Measurements from ENCODE around the gene KRTAP10-5.

Gene KRTAP10-5

GRCh38 chr21:44589094-44589493, 8.7 kb upstream of the KRTAP10-5 start:
- Histone ChIP-seq H3K27me3 (ENCODE audit: insufficient read depth, low read length) (no peaks in the 10 kb centered on the region), H3K9me3 (ENCODE audit: insufficient read depth, low read depth, low read length) (no peaks in the 10 kb centered on the region), H3K4me3 (ENCODE audit: low read length) (no peak overlapping the region), H3K4me1 (ENCODE audit: insufficient read depth, low read length) (peaks cover 6% of the 10 kb centered on the region), H3K9ac (ENCODE audit: low read depth, low read length) (no peak overlapping the region), H3K36me3 (ENCODE audit: insufficient read depth, low read length) (no peaks in the 10 kb centered on the region), H3K27ac (ENCODE audit: low read depth, low read length) (no peak overlapping the region)
- WGBS = 95% methylated on average over 2 of the region's 2 CpGs

DNA sequence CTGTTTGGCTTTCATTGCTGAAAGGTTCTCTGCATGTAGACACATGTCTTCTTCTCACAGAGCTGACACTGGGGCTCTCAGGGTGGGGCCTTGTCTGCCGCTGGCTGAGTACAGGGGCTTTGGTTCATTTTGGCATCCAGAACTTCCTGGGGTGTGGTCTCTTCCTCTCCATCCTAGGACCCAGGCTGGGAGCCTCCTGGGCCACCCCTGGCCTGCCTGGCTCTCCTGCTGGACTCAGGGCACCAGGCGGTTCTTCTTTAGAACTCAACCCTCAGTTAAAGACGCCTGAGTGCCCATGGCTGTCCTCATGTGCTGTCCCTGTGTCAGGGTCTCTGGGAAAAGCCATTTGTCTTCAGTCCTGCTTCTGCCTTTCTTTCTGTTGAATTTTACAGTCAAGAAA, 5.5 kb upstream of the KRTAP10-5 start:
- peaks cover 5% of the 10 kb centered on the region; the same call in 1 of the 2 replicates for H3K4me1 ChIP-seq (ENCODE audit: insufficient read depth, low read length)
- no peak overlapping the region for H3K27ac ChIP-seq (ENCODE audit: low read depth, low read length)
- no peaks in the 10 kb centered on the region for H3K36me3 ChIP-seq (ENCODE audit: insufficient read depth, low read length)
- H3K9ac ChIP-seq (ENCODE audit: low read depth, low read length) = no peak overlapping the region
- H3K4me3 ChIP-seq (ENCODE audit: low read length) = no peak overlapping the region
- no peaks in the 10 kb centered on the region for H3K27me3 ChIP-seq (ENCODE audit: insufficient read depth, low read length)
- WGBS = 90% methylated on average over 3 of the region's 3 CpGs
- peaks cover 7% of the 10 kb centered on the region; the same call in 1 of the 2 replicates for H3K9me3 ChIP-seq (ENCODE audit: insufficient read depth, low read depth, low read length)

- Histone ChIP-seq H3K9me3 (ENCODE audit: insufficient read depth, low read depth, low read length) (peaks cover 7% of the 10 kb centered on the region; the same call in 1 of the 2 replicates), H3K36me3 (ENCODE audit: insufficient read depth, low read length) (no peaks in the 10 kb centered on the region), H3K27me3 (ENCODE audit: insufficient read depth, low read length) (no peaks in the 10 kb centered on the region), H3K27ac (ENCODE audit: low read depth, low read length) (no peak overlapping the region), H3K9ac (ENCODE audit: low read depth, low read length) (no peak overlapping the region), H3K4me3 (ENCODE audit: low read length) (no peak overlapping the region), H3K4me1 (ENCODE audit: insufficient read depth, low read length) (peaks cover 5% of the 10 kb centered on the region; the same call in 1 of the 2 replicates)
- WGBS = 96% methylated on average over 5 of the region's 6 CpGs
These were observed 3.4 kb upstream of the KRTAP10-5 start for GRCh38 chr21:44583800-44584147.

DNA sequence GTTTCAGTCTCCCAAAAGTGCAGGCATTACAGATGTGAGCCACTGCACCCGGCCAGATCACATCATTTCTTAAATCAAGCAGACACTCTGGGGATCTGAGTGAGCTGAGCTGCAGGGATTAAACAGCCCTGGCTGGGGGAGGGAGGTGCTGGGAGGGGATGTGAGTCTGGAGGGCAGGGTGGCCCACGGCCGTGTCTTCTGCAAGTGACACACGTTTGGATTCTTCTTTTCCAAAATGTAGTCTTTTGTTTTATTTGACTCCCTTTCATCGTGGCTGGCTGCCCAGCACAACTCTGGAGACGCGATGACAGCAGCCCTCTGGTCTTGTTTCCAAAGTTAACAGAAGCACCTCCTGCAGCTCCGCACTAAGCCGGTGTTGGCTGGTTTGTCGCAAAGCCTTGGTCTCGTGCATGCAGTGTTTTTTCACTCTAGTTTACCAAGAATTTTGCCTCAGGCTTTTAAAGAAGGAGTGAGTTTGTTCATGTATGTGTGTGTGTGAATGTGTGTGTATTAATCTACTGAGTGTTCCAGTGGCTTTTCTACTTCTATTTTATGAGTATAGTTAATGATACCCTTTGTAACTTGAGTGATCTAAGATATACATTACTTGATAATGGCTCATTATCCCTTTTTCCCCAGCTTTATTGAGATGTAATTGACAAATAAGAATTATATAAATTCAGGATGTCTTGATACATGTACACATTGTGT, 2.8 kb upstream of the KRTAP10-5 start:
- peaks cover 7% of the 10 kb centered on the region; the same call in 1 of the 2 replicates for H3K9me3 ChIP-seq (ENCODE audit: insufficient read depth, low read depth, low read length)
- H3K27ac ChIP-seq (ENCODE audit: low read depth, low read length) = no peak overlapping the region
- H3K27me3 ChIP-seq (ENCODE audit: insufficient read depth, low read length) = no peaks in the 10 kb centered on the region
- H3K9ac ChIP-seq (ENCODE audit: low read depth, low read length) = no peak overlapping the region
- H3K36me3 ChIP-seq (ENCODE audit: insufficient read depth, low read length) = no peaks in the 10 kb centered on the region
- 65% methylated on average over 11 of the region's 11 CpGs for WGBS
- peaks cover 5% of the 10 kb centered on the region; the same call in 1 of the 2 replicates for H3K4me1 ChIP-seq (ENCODE audit: insufficient read depth, low read length)
- no peak overlapping the region for H3K4me3 ChIP-seq (ENCODE audit: low read length)

- no peaks in the 10 kb centered on the region for H3K36me3 ChIP-seq (ENCODE audit: insufficient read depth, low read length)
- no peak overlapping the region for H3K27ac ChIP-seq (ENCODE audit: low read depth, low read length)
- peaks cover 11% of the 10 kb centered on the region; the same call in 1 of the 2 replicates for H3K9me3 ChIP-seq (ENCODE audit: insufficient read depth, low read depth, low read length)
- H3K4me1 ChIP-seq (ENCODE audit: insufficient read depth, low read length) = peaks cover 5% of the 10 kb centered on the region; the same call in 1 of the 2 replicates
- no peak overlapping the region for H3K4me3 ChIP-seq (ENCODE audit: low read length)
- 88% methylated on average over 15 of the region's 15 CpGs for WGBS
- no peaks in the 10 kb centered on the region for H3K27me3 ChIP-seq (ENCODE audit: insufficient read depth, low read length)
- no peak overlapping the region for H3K9ac ChIP-seq (ENCODE audit: low read depth, low read length)
These were observed 1.7 kb upstream of the KRTAP10-5 start for GRCh38 chr21:44582055-44582454.

- Histone ChIP-seq H3K9me3 (ENCODE audit: insufficient read depth, low read depth, low read length) (peaks cover 11% of the 10 kb centered on the region; the same call in 1 of the 2 replicates), H3K27ac (ENCODE audit: low read depth, low read length) (no peak overlapping the region), H3K4me1 (ENCODE audit: insufficient read depth, low read length) (peaks cover 5% of the 10 kb centered on the region; the same call in 1 of the 2 replicates), H3K27me3 (ENCODE audit: insufficient read depth, low read length) (no peaks in the 10 kb centered on the region), H3K9ac (ENCODE audit: low read depth, low read length) (no peak overlapping the region), H3K4me3 (ENCODE audit: low read length) (no peak overlapping the region), H3K36me3 (ENCODE audit: insufficient read depth, low read length) (no peaks in the 10 kb centered on the region)
- 100% methylated on average over 2 of the region's 3 CpGs for WGBS
These were observed 754 bp upstream of the KRTAP10-5 start for GRCh38 chr21:44581158-44581557.

- Histone ChIP-seq H3K27me3 (ENCODE audit: insufficient read depth, low read length) (no peaks in the 10 kb centered on the region), H3K9ac (ENCODE audit: low read depth, low read length) (no peak overlapping the region), H3K36me3 (ENCODE audit: insufficient read depth, low read length) (no peaks in the 10 kb centered on the region), H3K4me3 (ENCODE audit: low read length) (no peak overlapping the region), H3K4me1 (ENCODE audit: insufficient read depth, low read length) (peaks cover 5% of the 10 kb centered on the region; the same call in 1 of the 2 replicates), H3K9me3 (ENCODE audit: insufficient read depth, low read depth, low read length) (peaks cover 11% of the 10 kb centered on the region; the same call in 1 of the 2 replicates), H3K27ac (ENCODE audit: low read depth, low read length) (no peak overlapping the region)
- WGBS = 85% methylated on average over 7 of the region's 7 CpGs
These were observed 615 bp downstream of the KRTAP10-5 start for GRCh38 chr21:44579833-44580144.

- Histone ChIP-seq H3K4me1 (ENCODE audit: insufficient read depth, low read length) (peaks cover 5% of the 10 kb centered on the region; the same call in 1 of the 2 replicates), H3K27ac (ENCODE audit: low read depth, low read length) (no peak overlapping the region), H3K9ac (ENCODE audit: low read depth, low read length) (no peak overlapping the region), H3K27me3 (ENCODE audit: insufficient read depth, low read length) (no peaks in the 10 kb centered on the region), H3K4me3 (ENCODE audit: low read length) (no peak overlapping the region), H3K36me3 (ENCODE audit: insufficient read depth, low read length) (no peaks in the 10 kb centered on the region), H3K9me3 (ENCODE audit: insufficient read depth, low read depth, low read length) (peaks cover 11% of the 10 kb centered on the region; the same call in 1 of the 2 replicates)
- 86% methylated on average over 22 of the region's 22 CpGs for WGBS
These were observed 1.2 kb downstream of the KRTAP10-5 start for GRCh38 chr21:44579056-44579832.

DNA sequence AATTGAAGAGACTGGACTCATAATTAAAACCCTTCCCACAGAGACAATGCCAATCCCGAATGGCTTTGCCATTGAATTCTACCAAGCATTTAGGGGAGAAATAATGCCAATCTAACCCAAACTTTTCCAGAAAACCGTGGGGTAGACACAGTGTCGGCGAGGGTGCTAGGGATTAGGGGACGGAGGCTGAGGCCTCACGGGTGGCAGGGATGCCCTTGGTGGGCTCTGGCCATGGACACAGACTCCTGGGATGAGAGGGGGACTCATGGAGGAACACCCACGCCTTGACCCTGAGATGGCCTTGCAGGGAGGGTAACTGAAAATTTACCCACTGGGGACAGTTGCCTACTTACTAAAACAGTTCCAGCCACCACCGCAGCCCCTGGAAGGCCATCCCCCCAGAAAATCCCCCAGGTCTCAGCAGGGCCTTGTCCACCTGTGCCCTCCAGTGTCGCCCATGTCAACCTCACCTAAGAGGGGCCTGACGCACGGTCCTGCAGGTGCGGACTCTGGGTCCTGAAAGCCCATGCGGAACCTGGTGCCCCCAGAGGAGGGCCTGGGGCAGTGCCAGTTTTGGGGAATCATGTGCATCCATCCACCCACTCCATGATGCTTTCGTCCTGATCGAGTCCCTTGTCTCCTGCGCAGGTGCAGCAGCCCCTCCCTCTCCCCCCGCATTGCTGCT, 1.9 kb downstream of the KRTAP10-5 start:
- Histone ChIP-seq H3K36me3 (ENCODE audit: insufficient read depth, low read length) (no peaks in the 10 kb centered on the region), H3K27me3 (ENCODE audit: insufficient read depth, low read length) (no peaks in the 10 kb centered on the region), H3K9me3 (ENCODE audit: insufficient read depth, low read depth, low read length) (peaks cover 11% of the 10 kb centered on the region; the same call in 1 of the 2 replicates), H3K9ac (ENCODE audit: low read depth, low read length) (no peak overlapping the region), H3K27ac (ENCODE audit: low read depth, low read length) (no peak overlapping the region), H3K4me3 (ENCODE audit: low read length) (no peak overlapping the region), H3K4me1 (ENCODE audit: insufficient read depth, low read length) (peaks cover 4% of the 10 kb centered on the region; the same call in 1 of the 2 replicates)
- 96% methylated on average over 17 of the region's 17 CpGs for WGBS

DNA sequence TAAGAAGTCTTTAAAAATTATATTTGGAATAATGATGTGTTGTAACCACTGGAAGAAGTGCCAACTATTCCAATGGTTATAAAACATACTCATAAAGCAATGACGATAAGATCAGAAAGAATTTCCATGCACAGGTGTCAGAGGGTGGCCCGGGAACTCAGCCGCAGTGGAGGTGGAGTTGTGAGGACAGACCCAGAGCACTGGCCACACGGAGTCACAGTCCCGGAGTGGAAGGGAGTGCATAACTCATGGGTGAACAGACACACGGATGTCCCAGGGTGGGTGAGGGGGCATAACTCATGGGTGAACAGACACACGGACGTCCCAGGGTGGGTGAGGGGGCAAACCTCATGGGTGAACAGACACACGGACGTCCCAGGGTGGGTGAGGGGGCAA, 4.4 kb downstream of the KRTAP10-5 start:
- H3K27me3 ChIP-seq (ENCODE audit: insufficient read depth, low read length) = no peaks in the 10 kb centered on the region
- H3K36me3 ChIP-seq (ENCODE audit: insufficient read depth, low read length) = no peaks in the 10 kb centered on the region
- no peaks in the 10 kb centered on the region for H3K4me1 ChIP-seq (ENCODE audit: insufficient read depth, low read length)
- no peak overlapping the region for H3K9ac ChIP-seq (ENCODE audit: low read depth, low read length)
- H3K9me3 ChIP-seq (ENCODE audit: insufficient read depth, low read depth, low read length) = peaks cover 6% of the 10 kb centered on the region; the same call in 1 of the 2 replicates
- no peak overlapping the region for H3K4me3 ChIP-seq (ENCODE audit: low read length)
- H3K27ac ChIP-seq (ENCODE audit: low read depth, low read length) = no peak overlapping the region
- WGBS = 98% methylated on average over 8 of the region's 10 CpGs

Data from HUES64 (cell line).